Measurements from ENCODE around the gene PLXNB1.

DNA sequence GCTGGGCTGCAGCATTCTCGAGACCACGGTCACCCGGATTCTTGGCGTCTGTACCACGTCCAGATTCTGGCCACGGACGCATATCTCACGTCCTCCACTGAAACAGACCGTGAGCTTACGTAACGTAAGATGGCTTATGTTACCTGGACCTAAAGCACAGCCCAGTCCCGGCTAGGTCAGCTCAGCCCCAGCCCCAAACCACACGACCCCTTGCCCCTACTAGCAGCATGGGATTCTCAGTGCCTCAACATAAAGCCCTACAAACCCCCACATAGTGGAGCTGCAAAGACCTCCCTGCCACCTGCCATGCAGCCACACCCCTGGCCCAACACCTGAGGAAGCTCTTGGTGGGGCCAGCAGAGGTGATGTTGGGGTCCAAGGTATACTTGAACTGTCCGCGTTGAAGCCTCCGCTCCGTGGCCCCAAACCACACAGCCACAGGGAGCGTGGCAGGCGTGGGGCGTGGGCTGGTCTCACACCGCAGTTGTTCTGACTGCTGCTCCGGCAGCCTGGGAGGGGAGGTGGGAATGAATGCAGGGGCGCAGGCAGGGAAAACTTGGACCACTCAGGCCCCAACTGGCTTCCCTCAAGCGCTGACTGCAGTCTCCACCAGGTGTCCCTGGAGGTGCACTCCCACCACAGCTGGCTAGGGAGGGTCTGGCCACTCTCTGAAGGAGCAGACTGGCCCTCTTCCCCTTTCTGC lies 14.5 kb downstream of the PLXNB1 start:
- TF ChIP-seq, protein P1, sequence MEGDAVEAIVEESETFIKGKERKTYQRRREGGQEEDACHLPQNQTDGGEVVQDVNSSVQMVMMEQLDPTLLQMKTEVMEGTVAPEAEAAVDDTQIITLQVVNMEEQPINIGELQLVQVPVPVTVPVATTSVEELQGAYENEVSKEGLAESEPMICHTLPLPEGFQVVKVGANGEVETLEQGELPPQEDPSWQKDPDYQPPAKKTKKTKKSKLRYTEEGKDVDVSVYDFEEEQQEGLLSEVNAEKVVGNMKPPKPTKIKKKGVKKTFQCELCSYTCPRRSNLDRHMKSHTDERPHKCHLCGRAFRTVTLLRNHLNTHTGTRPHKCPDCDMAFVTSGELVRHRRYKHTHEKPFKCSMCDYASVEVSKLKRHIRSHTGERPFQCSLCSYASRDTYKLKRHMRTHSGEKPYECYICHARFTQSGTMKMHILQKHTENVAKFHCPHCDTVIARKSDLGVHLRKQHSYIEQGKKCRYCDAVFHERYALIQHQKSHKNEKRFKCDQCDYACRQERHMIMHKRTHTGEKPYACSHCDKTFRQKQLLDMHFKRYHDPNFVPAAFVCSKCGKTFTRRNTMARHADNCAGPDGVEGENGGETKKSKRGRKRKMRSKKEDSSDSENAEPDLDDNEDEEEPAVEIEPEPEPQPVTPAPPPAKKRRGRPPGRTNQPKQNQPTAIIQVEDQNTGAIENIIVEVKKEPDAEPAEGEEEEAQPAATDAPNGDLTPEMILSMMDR (IDR thresholded peaks at IDR 0.05), result no peak
- no peak for TF ChIP-seq POLR2A (IDR thresholded peaks at IDR 0.05)
